HG02798 (cell line): ENCODE measurements around the gene UBE2F.
A peak's percentile ranks its signal among the peaks of the same experiment; 100 is the strongest.
"Not testable (repeated sequence)": the region's sequence is repeated elsewhere in the genome, so short reads cannot be mapped to it uniquely, and the experiment has no call there.

Experiments used
- ATAC-seq: cut with Tn5 transposase; IDR thresholded peaks from one replicate; pipeline ENCODE4 v1.9.1; 2021; ENCODE audit warnings: mild to moderate bottlenecking; ENCODE audit not compliant: unreplicated experiment, poor library complexity

UBE2F gene

GRCh38 chr2:237943395-237944094, 23.3 kb upstream of the UBE2F start:
- no peak for ATAC-seq

GRCh38 chr2:237944302-237944701, 22.5 kb upstream of the UBE2F start:
- no peak for ATAC-seq

GRCh38 chr2:237946423-237946822, 20.4 kb upstream of the UBE2F start:
- no peak for ATAC-seq

- not testable (repeated sequence) for ATAC-seq
These were observed 15.5 kb upstream of the UBE2F start for GRCh38 chr2:237951354-237951753.

GRCh38 chr2:237951878-237952277, 14.9 kb upstream of the UBE2F start:
- no peak for ATAC-seq

- ATAC-seq: no peak
These were observed 14.0 kb upstream of the UBE2F start for GRCh38 chr2:237952851-237953250.

- ATAC-seq: no peak
These were observed 11.0 kb upstream of the UBE2F start for GRCh38 chr2:237955640-237956401.

GRCh38 chr2:237956402-237956736, 10.4 kb upstream of the UBE2F start:
- no peak for ATAC-seq

GRCh38 chr2:237961637-237962036, 5.2 kb upstream of the UBE2F start:
- no peak for ATAC-seq

- ATAC-seq: no peak
These were observed 4.3 kb upstream of the UBE2F start for GRCh38 chr2:237962432-237963084.

- not testable (repeated sequence) for ATAC-seq
These were observed 3.3 kb upstream of the UBE2F start for GRCh38 chr2:237963490-237963991.

GRCh38 chr2:237964194-237964577, 2.6 kb upstream of the UBE2F start:
- ATAC-seq: no peak

GRCh38 chr2:237964578-237965404, 2.0 kb upstream of the UBE2F start:
- no peak for ATAC-seq

GRCh38 chr2:237965844-237966243, 970 bp upstream of the UBE2F start:
- ATAC-seq: not testable (repeated sequence)

GRCh38 chr2:237966250-237966564, 607 bp upstream of the UBE2F start:
- ATAC-seq: no peak

GRCh38 chr2:237967463-237967951, 693 bp downstream of the UBE2F start:
- ATAC-seq: no peak

GRCh38 chr2:237968048-237968862, 1.4 kb downstream of the UBE2F start:
- peak; percentile 25 for ATAC-seq

GRCh38 chr2:237971661-237972060, 4.8 kb downstream of the UBE2F start:
- no peak for ATAC-seq

- ATAC-seq: no peak
These were observed 5.4 kb downstream of the UBE2F start for GRCh38 chr2:237972211-237972610.

GRCh38 chr2:237972936-237973335, 6.1 kb downstream of the UBE2F start:
- ATAC-seq: no peak
